Endothelial cell of umbilical vein (primary cell): Measurements from ENCODE around the gene ULBP3. TPM values are rescaled to one million over a fixed set of nuclear protein-coding genes. Genes with fewer than 3 reads are reported as not detected.

Experiments
- BruUV-seq: library from RNA; stranded (reverse); fragments of 400-500 nt; replicated peaks from 2 replicates; lab custom pipeline; 2021; lab: Mats Ljungman, UMichigan
- CTCF ChIA-PET: fragments of 300-600, 350-600 bp; sonication (Branson Sonifier 250); formaldehyde crosslinking; loops from one replicate; lab custom pipeline; 2021; ENCODE audit warnings: antibody characterized with exemption, inconsistent platforms; lab: Charles Lee
- POLR2A ChIA-PET: fragments of 300-600, 350-600 bp; sonication (Branson Sonifier 250); formaldehyde crosslinking; loops from one replicate; lab custom pipeline; 2021; ENCODE audit warnings: antibody characterized with exemption, inconsistent platforms; lab: Charles Lee
- DNase-seq: peaks from one replicate; pipeline ENCODE4 v3.0.0-alpha.2; 2011; ENCODE audit warnings: low read depth, low spot score
- FAIRE-seq: peaks from 2 replicates; lab custom pipeline; 2011; peaks lifted over from hg19 to GRCh38; lab: Jason Lieb, UNC
- H2AFZ ChIP-seq: 2 replicates; pipeline ENCODE4 v1.6.0; 2012; ENCODE audit warnings: low read depth, low read length, control low read depth, inconsistent platforms
- H3K27ac ChIP-seq: 2 replicates; pipeline ENCODE4 v1.5.1; 2011; ENCODE audit warnings: low read depth, mild to moderate bottlenecking, control low read depth, low read length, moderate library complexity; ENCODE audit not compliant: insufficient read depth
- H3K27me3 ChIP-seq, 2 experiments: 2 replicates each; pipeline versions ENCODE4 v1.6.0 to v1.6.1; 2011; ENCODE audit warnings: low read length in 2 of 2, mixed read lengths in 1 of 2; ENCODE audit not compliant: control insufficient read depth in 2 of 2, insufficient read depth in 2 of 2
- H3K36me3 ChIP-seq, 2 experiments: 2 replicates in 1 of 2; 3 replicates in 1 of 2; pipeline ENCODE4 v1.5.1; 2011; ENCODE audit warnings: low read length in 2 of 2, mild to moderate bottlenecking in 1 of 2, moderate library complexity in 1 of 2; ENCODE audit not compliant: control insufficient read depth in 2 of 2, insufficient read depth in 2 of 2; ENCODE audit errors: extremely low read depth in 1 of 2
- H3K4me1 ChIP-seq: 3 replicates; pipeline ENCODE4 v1.5.1; 2011; ENCODE audit warnings: mild to moderate bottlenecking, low read length; ENCODE audit not compliant: control insufficient read depth, insufficient read depth; ENCODE audit errors: extremely low read depth
- H3K4me2 ChIP-seq: 2 replicates; pipeline ENCODE4 v1.6.1; 2011; ENCODE audit warnings: low read length, control low read depth, mixed read lengths; ENCODE audit not compliant: insufficient read depth
- H3K4me3 ChIP-seq, 3 experiments: fragments of 200-600 bp in 1 of 3; sonication (generic), shearing (Covaris generic) in 1 of 3; replicated peaks in 1 of 3; 2 replicates each; pipeline ENCODE4 v1.5.1; 2011 to 2016; ENCODE audit warnings: control low read depth in 3 of 3, low read length in 3 of 3, mild to moderate bottlenecking in 2 of 3, inconsistent platforms in 1 of 3, low read depth in 1 of 3, moderate library complexity in 1 of 3; ENCODE audit not compliant: insufficient read depth in 1 of 3
- H3K79me2 ChIP-seq: 2 replicates; pipeline ENCODE4 v1.6.0; 2012; ENCODE audit warnings: low read length, inconsistent platforms; ENCODE audit not compliant: control insufficient read depth, insufficient read depth
- H3K9ac ChIP-seq: replicated peaks from 2 replicates; pipeline ENCODE3; 2011; ENCODE audit warnings: low read length, control low read depth; ENCODE audit not compliant: insufficient read depth; ENCODE audit errors: extremely low read depth
- H3K9me1 ChIP-seq: replicated peaks from 3 replicates; pipeline ENCODE4 v1.6.0; 2011; ENCODE audit warnings: mild to moderate bottlenecking, low read length; ENCODE audit not compliant: control insufficient read depth, insufficient read depth; ENCODE audit errors: extremely low read depth
- H3K9me3 ChIP-seq: replicated peaks from 2 replicates; pipeline ENCODE4 v1.5.1; 2012; ENCODE audit warnings: low read length, inconsistent platforms; ENCODE audit not compliant: control insufficient read depth, insufficient read depth
- H4K20me1 ChIP-seq: replicated peaks from 2 replicates; pipeline ENCODE3; 2011; ENCODE audit warnings: mild to moderate bottlenecking, low read length; ENCODE audit not compliant: control insufficient read depth, insufficient read depth; ENCODE audit errors: extremely low read depth
- CTCF ChIP-seq, 2 donors: IDR thresholded peaks; 1 replicate in 1 of 2; 2 replicates in 1 of 2; pipeline ENCODE4 v1.5.1; 2011; ENCODE audit warnings: low read length in 2 of 2, mild to moderate bottlenecking in 2 of 2, moderate library complexity in 2 of 2, control low read depth in 1 of 2, inconsistent platforms in 1 of 2, low read depth in 1 of 2; ENCODE audit not compliant: insufficient read depth in 1 of 2; ENCODE audit errors: extremely low read depth in 1 of 2
- EZH2 ChIP-seq: IDR thresholded peaks from 2 replicates; pipeline ENCODE4 v1.6.1; 2012; ENCODE audit warnings: borderline replicate concordance, low read depth, mild to moderate bottlenecking, moderate library complexity, low read length, inconsistent platforms; ENCODE audit not compliant: severe bottlenecking
- FOS ChIP-seq: IDR thresholded peaks from 2 replicates; pipeline ENCODE4 v1.6.1; 2011; ENCODE audit warnings: mild to moderate bottlenecking, low read length, moderate library complexity, borderline replicate concordance; ENCODE audit not compliant: insufficient read depth
- JUN ChIP-seq: IDR thresholded peaks from 2 replicates; pipeline ENCODE4 v1.6.1; 2011; ENCODE audit warnings: borderline replicate concordance, low read depth; ENCODE audit not compliant: insufficient read length, insufficient read depth
- MAX ChIP-seq: IDR thresholded peaks from 2 replicates; pipeline ENCODE4 v1.6.1; 2011; ENCODE audit not compliant: insufficient read depth, insufficient read length
- MYC ChIP-seq: IDR thresholded peaks from one replicate; pipeline ENCODE4 v1.6.1; 2011; ENCODE audit warnings: mild to moderate bottlenecking, low read depth, low read length
- POLR2A ChIP-seq: IDR thresholded peaks from 2 replicates; pipeline ENCODE4 v1.6.1; 2012; ENCODE audit warnings: low read depth, mild to moderate bottlenecking, control low read depth, low read length
- POLR2AphosphoS5 ChIP-seq: IDR thresholded peaks from 2 replicates; pipeline ENCODE4 v1.6.1; 2012; ENCODE audit warnings: low read depth, mild to moderate bottlenecking, control low read depth, low read length, moderate library complexity; ENCODE audit not compliant: insufficient read depth
- dilution Hi-C: fragments of 300-500 bp; cut with MboI; formaldehyde crosslinking; loops from one replicate; pipeline ENCODE4 v1.15.0; 2019; ENCODE audit warnings: low sequenced_read_pairs; ENCODE audit not compliant: extremely low pct_ligation_motif_present
- intact Hi-C: fragments of 100-400 bp; cut with micrococcal nuclease; formaldehyde crosslinking; loops from one replicate; pipeline ENCODE4 v1.10.0; 2022
- polyA plus RNA-seq, 4 experiments: library from polyadenylated mRNA; depleted of rRNA in 3 of 4; stranded (reverse) in 3 of 4; unstranded in 1 of 4; fragments of >200 nt; gene quantifications; 2 replicates each; pipeline versions ENCODE4 v1.2.1 to v1.2.3, GENCODE V29; 2011 to 2012; ENCODE audit warnings: missing spikeins in 1 of 4
- total RNA-seq: library from RNA; stranded (reverse); gene quantifications from 2 replicates; pipeline ENCODE4 v1.2.3, GENCODE V29; 2021

The ULBP3 gene
- total and polyA plus RNA-seq, 2 donors (not counting 3 experiments of a cell fraction or from before 2014, with no cell fraction given): 7.1 to 12.8 TPM

- no TSS peak for BruUV-seq
- Histone ChIP-seq H3K4me2 (no peak overlapping the region), H3K9me1 (no peaks in the 10 kb centered on the region), H3K27ac (no peak overlapping the region), H3K4me1 (no peaks in the 10 kb centered on the region), H2AFZ (no peak overlapping the region), H4K20me1 (no peaks in the 10 kb centered on the region), H3K4me3 (no peak overlapping the region), H3K9me3 (no peaks in the 10 kb centered on the region), H3K9ac (no peak overlapping the region), H3K36me3 (no peaks in the 10 kb centered on the region), H3K79me2 (no peaks in the 10 kb centered on the region), H3K27me3 (peaks cover 4 to 8% of the 10 kb centered on the region in 2 experiments)
- ChIA-PET POLR2A (no interaction called here), CTCF (no interaction called here)
- FAIRE-seq (no peak), DNase-seq (no peak)
- no peak for TF ChIP-seq FOS
- no peak for TF ChIP-seq EZH2
- TF ChIP-seq POLR2AphosphoS5: no peak
- no peak for TF ChIP-seq JUN
- TF ChIP-seq MYC: no peak
- no peak for TF ChIP-seq MAX
- dilution Hi-C loops: no loop called here
- intact Hi-C loops: no loop called here
Measured at GRCh38 chr6:150048099-150048498, 20.8 kb downstream of the ULBP3 start.

GRCh38 chr6:150046943-150047342 is 22.0 kb downstream of the ULBP3 start:
- H2AFZ ChIP-seq: no peak overlapping the region
- H3K9me3 ChIP-seq: no peaks in the 10 kb centered on the region
- POLR2A ChIA-PET: interaction anchor here (0.5 kb wide), 1 partner anchor 801 kb away, joined by 3 read pairs; no protein-coding TSS in a partner anchor
- peaks cover 4 to 10% of the 10 kb centered on the region in 2 experiments for H3K27me3 ChIP-seq
- dilution Hi-C loops (no loop called here), intact Hi-C loops (no loop called here)
- BruUV-seq: no TSS peak
- no peak overlapping the region for H3K27ac ChIP-seq
- H3K9ac ChIP-seq: no peak overlapping the region
- FAIRE-seq (no peak), DNase-seq (no peak)
- H3K36me3 ChIP-seq: no peaks in the 10 kb centered on the region
- no peaks in the 10 kb centered on the region for H3K9me1 ChIP-seq
- CTCF ChIA-PET: no interaction called here
- no peaks in the 10 kb centered on the region for H4K20me1 ChIP-seq
- no peak overlapping the region for H3K4me2 ChIP-seq
- TF ChIP-seq MAX (no peak), CTCF (IDR thresholded peaks at IDR 0.05; ENCODE audit: extremely low read depth in 1 of 2, insufficient read depth in 1 of 2, low read depth in 1 of 2, low read length in 2 of 2) (no peak), POLR2A (no peak), FOS (no peak), EZH2 (no peak)
- no peak overlapping the region for H3K4me3 ChIP-seq
- H3K79me2 ChIP-seq: no peaks in the 10 kb centered on the region
- H3K4me1 ChIP-seq: no peaks in the 10 kb centered on the region
